ENCODE measurements around the gene ANKRD16. TPM values are rescaled to one million over a fixed set of nuclear protein-coding genes. Genes with fewer than 3 reads are reported as not detected.
A peak's percentile ranks its signal among the peaks of the same experiment; 100 is the strongest.
"Not testable (repeated sequence)": the region's sequence is repeated elsewhere in the genome, so short reads cannot be mapped to it uniquely, and the experiment has no call there.

Gene ANKRD16
- total RNA-seq, 1 donor from 2014 or later: 9.4 TPM

DNA sequence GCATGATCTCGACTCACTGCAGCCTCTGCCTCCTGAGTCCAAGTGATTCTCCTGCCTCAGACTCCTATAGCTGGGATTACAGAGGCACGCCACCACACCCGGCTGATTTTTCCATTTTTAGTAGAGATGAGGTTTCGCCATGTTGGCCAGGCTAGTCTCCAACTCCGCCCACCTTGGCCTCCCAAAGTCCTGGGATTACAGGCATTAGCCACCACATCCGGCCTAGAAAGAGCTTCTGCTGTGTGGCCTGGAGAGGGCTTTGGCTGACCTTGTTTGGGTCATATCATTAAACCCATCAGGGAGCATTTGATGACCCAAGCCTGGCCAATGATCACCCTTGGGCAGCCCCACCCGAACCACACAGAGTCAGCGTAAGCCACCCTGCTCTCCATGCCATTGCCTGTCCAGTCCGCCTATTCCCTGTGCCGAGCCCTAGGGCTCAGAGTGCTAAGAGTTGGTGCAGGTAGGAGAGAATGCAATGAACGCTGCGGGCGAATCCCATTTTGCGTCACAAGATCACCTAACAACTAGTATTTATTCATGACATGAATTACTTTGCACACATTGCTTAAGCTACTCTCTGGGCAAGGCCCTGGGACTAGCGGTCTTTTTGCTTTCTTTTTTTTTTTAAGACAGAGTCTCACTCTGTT lies 54.1 kb downstream of the ANKRD16 start:
- DNase-seq (ENCODE audit: low spot score): no peak

- DNase-seq (ENCODE audit: low spot score): no peak
These were observed 55.9 kb downstream of the ANKRD16 start for GRCh38 chr10:5833814-5834213.

DNA sequence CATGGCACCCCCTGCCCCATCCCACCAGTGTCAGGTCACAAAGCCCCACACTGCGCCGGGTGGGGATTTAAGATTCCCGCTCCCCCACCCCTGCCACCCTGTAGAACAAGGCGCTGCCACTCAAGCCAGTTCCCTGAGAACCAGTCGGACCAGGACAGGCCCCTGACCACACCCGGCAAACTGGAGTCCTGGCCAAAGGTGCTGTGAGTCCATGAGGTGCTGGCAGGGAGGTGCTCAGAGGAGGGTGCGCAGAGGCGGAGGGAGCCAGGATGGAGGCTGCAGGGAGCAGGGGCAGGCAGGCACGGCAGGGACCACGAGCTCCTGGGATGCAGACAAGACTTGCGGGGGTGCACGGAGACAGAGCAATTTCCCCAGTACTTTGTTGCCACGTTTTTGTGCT lies 56.7 kb downstream of the ANKRD16 start:
- DNase-seq (ENCODE audit: low spot score): peak; percentile 46

- DNase-seq (ENCODE audit: low spot score): no peak
These were observed 58.3 kb downstream of the ANKRD16 start for GRCh38 chr10:5831446-5831782.

DNA sequence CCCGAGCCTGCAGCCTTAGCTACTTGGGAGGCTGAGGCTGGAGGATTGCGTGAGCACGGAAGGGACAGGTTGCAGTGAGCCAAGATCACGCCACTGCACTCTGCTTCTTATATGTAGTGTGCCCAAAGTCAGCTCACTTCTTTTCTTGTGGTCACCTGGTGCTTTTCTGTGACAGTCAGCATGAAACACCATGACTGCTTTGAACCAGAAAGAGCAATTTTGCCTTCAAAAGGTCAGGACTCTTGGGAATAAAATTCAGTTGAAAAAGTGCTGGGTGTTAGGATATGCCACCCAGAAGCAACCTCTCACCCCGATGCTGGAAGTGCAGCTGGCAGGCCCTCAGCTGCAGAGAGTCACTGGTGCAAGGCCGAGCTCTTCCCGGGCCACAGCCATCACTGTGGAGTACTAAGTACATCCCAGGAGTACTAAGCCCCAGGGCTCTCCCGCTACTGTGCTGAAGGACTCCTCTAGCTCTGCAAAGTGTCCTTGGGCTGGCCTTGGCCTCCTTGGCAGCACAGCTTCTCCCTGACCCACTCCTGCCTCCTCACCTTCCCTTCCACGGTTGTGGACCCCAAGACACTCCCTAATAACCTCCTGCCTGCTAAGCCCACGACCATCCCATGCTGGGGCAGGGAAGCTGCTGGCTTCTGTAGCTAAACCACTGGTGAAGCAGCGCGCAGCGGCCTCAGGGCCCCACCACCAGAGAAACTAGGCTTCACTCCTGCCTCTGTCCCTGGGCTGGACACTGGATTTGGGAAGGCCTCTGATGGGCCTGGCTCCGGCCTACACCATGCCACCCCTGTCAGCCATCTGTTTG lies 58.9 kb downstream of the ANKRD16 start:
- no peak for DNase-seq (ENCODE audit: low spot score)

GRCh38 chr10:5829267-5829666 lies 60.4 kb downstream of the ANKRD16 start:
- DNase-seq (ENCODE audit: low spot score): no peak

- DNase-seq (ENCODE audit: low spot score): no peak
These were observed 61.0 kb downstream of the ANKRD16 start for GRCh38 chr10:5828725-5829124.

GRCh38 chr10:5827841-5828240 lies 61.9 kb downstream of the ANKRD16 start:
- DNase-seq (ENCODE audit: low spot score): no peak

- not testable (repeated sequence) for DNase-seq (ENCODE audit: low spot score)
These were observed 63.2 kb downstream of the ANKRD16 start for GRCh38 chr10:5826511-5826910.

- DNase-seq (ENCODE audit: low spot score): no peak
These were observed 70.8 kb downstream of the ANKRD16 start for GRCh38 chr10:5818894-5819293.

GRCh38 chr10:5818048-5818331 lies 71.7 kb downstream of the ANKRD16 start:
- no peak for DNase-seq (ENCODE audit: low spot score)

DNA sequence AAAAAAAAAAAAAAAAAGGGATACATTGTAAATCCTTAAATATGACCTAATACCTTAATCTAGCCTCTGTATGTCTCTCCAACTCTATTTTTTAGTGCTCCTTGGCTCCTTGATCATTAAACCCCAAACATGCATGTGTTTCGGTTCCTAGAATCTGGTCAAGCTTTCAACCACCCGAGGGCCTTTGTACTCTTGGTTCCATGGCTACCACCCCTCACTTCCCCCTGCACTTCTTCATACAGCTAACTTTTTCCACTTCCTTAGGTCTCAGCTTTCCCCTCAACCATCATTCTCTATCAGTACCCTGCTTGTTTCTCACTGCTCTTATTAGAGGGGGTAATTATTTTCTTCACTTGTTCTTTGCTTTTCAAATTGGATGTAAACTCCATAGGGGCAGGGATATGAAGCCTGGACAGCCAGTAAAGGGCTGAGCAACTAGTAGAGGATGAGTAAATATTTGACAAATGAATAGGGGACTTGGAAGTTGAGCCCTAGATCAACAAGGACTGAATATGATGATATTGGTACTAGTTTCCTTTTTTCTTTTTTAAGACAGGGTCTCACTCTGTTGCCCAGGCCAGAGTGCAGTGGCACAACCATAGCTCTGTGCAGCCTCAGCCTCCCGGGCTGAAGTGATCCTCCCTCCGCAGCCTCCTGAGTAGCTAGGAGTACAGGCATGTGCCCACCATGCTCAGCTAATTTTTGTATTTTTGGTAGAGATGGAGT lies 72.2 kb downstream of the ANKRD16 start:
- DNase-seq (ENCODE audit: low spot score): no peak

DNA sequence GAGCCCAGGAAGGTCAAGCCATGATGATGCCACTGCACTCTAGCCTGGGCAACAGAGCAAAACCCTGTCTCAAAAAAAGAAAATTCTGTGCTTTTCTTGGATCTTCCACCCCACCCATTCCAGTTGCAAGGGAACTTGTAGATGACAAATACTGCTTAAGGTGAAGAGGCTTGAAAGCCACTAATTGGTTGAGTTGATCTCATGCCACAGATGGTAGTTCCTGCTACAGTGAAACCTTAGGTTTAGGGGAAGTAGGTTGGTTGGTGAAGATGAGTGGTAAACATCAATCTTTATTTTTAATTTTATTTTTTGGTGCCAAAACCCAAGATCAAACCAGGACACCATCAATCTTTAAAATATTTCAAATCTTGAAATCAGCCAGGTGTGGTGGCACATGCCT lies 73.5 kb downstream of the ANKRD16 start:
- DNase-seq (ENCODE audit: low spot score): no peak

- no peak for DNase-seq (ENCODE audit: low spot score)
These were observed 75.3 kb downstream of the ANKRD16 start for GRCh38 chr10:5814110-5815107.

DNA sequence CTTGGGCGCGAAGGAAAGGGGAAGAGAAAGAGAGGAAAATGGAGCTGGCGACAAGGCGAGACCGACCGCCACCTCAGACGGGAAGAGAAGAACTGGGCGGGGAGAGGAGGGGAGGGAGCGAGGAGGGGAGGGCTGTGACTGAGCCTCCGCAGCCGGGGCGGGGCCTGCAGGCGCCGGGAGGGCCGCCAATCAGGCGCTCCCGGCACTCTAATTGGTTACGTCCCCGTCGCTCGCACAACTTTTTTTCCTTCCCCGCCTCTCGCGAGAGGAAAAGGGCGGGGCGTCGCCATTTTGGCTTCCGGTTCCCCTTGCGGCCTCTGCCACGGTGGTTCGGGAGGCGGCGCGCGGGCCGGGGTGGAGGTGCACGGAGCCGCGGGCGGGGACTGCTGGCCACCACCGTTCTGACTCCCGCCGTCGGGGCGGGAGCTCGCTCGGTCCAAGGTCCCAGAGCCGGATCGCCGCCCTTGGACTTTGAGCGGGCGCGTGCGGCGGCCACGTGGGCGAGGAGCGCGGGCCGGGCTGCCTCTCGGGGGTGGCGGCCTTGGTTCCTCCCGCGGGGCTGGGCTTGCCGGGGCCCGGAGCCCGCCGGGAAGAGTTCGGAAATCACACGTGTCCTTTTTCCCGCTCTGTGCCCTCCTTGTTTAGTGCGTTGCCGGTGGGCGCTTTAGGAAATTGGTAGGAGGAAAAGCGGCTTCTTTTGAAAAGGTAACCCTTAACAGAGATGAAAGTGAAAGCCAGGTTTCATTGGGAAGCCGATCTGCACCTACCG lies 76.2 kb downstream of the ANKRD16 start, which contains the start of gene GDI2:
Gene GDI2 (minus strand): TSS at position 94 of the 769 bp plus-strand sequence. CDS start 176 bp downstream, outside the sequence.
- DNase-seq (ENCODE audit: low spot score): peak; percentile 98

DNA sequence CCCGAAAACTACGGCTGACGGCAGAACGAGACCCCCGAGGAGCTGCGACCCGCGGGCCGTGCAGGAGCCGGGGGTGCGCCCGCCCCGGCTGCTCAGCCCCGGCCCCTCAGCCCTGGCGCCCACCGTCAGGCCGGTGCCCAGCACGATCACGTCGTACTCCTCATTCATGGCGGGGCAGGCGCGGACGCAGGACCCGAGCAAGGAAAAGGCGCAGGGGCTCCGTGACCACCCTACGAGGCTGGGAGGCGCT lies 76.7 kb downstream of the ANKRD16 start:
- DNase-seq (ENCODE audit: low spot score): no peak

DNA sequence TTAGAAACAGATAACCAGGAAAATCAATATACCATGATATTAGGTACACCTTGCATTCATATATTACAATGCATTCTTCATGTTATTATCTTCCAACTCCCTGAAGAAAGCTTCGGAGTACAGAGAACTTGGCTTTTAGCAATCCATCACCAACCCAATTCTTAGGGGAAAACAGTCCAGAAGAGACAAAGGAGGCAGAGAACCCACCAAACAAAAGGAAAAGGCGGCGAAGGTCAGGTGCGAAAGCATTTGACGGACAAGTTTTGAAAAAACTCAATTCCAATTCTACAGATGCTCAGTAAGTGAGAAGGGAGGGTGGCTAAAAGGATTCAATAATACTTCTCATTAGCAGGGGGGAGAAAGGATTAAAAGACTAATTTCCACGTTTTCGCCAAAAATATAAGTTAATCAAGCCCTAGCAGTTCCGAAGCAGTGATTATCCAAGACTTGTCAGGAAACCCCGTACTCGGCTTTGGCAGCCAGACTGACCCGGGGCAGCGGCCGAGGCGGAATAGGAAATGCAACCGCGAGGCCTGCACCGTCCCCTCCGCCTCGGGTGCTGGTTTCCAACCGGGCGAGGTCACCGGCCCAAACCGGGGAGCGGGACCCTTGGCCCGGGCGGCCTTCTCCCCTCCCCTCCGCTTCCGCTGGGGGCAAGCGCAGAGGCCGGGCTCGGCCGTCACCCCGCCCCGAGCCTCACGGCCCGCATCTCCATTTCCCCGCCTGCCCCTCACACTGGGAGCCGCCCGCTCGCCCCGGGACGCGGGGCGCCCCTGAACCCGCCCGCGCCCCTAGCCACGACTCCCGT lies 77.2 kb downstream of the ANKRD16 start:
- peak; percentile 20 for DNase-seq (ENCODE audit: low spot score)
